ENCODE measurements around the gene GNB1L.

GNB1L gene

DNA sequence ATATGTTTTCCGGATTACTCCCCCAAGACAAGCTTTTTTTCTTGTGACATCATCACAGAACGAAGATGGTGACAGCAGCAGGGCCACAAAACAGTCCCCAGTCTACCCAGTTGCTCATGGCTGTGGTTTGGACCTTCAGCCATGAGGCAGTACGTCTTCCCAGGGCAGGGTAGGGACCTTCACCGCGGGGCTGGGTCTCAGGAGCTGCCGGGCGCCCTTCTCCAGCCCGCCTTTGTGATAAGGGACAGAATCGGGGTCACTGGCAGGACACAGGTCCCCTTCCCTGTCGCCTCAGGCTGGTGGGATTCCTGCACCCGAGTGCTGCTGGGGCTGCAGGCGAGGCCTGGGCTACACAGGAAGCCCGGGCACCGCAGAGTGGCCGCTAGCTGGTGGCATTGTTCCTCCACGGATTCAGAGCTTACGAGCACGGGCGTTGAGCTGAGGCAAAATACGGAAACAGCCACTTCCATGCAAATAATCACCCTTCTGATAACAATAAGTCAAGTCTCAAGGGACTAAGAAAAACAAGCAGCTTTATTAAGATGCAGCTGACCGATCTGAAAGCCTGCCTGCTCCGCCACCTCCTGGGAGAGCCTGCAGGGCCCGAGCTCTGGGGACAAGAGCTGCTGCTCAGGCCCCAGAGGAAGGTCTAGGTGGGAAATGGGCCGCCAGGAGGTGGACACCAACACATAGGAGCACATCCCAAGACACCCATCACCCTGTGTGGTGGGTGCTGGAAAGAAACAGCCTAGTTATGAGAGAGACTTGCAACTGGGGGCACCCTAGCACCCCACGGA, 81.8 kb downstream of the GNB1L start:
- no CpG with 5 or more reads among the region's 25 CpGs for WGBS (ENCODE audit: insufficient coverage, insufficient read length)
- Histone ChIP-seq H3K27ac (ENCODE audit: low read length) (no peak overlapping the region), H3K9me3 (ENCODE audit: control insufficient read depth, insufficient read depth, low read length) (no peaks in the 10 kb centered on the region), H3K4me3 (ENCODE audit: low read length) (no peak overlapping the region), H3K27me3 (ENCODE audit: control insufficient read depth, insufficient read depth, low read length) (peaks cover 17% of the 10 kb centered on the region), H3K36me3 (ENCODE audit: control insufficient read depth, insufficient read depth, low read length) (peaks cover 3% of the 10 kb centered on the region; the same call in 1 of the 2 replicates), H3K4me1 (ENCODE audit: control insufficient read depth, insufficient read depth, low read length) (no peaks in the 10 kb centered on the region)
- no peak for DNase-seq (ENCODE audit: low read depth, low spot score)

DNA sequence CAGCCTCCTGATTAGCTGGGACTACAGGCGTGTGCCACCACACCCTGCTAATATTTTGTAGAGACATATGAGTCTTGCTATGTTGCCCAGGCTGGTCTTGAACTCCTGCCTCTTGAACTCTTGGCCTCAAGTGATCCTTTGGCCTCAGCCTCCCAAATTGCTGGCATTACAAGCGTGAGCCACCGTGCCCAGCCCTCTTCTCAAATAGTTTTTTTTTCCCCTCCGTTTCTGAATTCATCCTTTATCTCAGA, 82.3 kb downstream of the GNB1L start:
- H3K9me3 ChIP-seq (ENCODE audit: control insufficient read depth, insufficient read depth, low read length), result no peaks in the 10 kb centered on the region
- no peaks in the 10 kb centered on the region for H3K4me1 ChIP-seq (ENCODE audit: control insufficient read depth, insufficient read depth, low read length)
- no peak for DNase-seq (ENCODE audit: low read depth, low spot score)
- H3K27me3 ChIP-seq (ENCODE audit: control insufficient read depth, insufficient read depth, low read length), result peaks cover 22% of the 10 kb centered on the region
- WGBS (ENCODE audit: insufficient coverage, insufficient read length), result no CpG with 5 or more reads among the region's 4 CpGs
- no peak overlapping the region for H3K27ac ChIP-seq (ENCODE audit: low read length)
- peaks cover 3% of the 10 kb centered on the region; the same call in 1 of the 2 replicates for H3K36me3 ChIP-seq (ENCODE audit: control insufficient read depth, insufficient read depth, low read length)
- H3K4me3 ChIP-seq (ENCODE audit: low read length), result no peak overlapping the region

DNA sequence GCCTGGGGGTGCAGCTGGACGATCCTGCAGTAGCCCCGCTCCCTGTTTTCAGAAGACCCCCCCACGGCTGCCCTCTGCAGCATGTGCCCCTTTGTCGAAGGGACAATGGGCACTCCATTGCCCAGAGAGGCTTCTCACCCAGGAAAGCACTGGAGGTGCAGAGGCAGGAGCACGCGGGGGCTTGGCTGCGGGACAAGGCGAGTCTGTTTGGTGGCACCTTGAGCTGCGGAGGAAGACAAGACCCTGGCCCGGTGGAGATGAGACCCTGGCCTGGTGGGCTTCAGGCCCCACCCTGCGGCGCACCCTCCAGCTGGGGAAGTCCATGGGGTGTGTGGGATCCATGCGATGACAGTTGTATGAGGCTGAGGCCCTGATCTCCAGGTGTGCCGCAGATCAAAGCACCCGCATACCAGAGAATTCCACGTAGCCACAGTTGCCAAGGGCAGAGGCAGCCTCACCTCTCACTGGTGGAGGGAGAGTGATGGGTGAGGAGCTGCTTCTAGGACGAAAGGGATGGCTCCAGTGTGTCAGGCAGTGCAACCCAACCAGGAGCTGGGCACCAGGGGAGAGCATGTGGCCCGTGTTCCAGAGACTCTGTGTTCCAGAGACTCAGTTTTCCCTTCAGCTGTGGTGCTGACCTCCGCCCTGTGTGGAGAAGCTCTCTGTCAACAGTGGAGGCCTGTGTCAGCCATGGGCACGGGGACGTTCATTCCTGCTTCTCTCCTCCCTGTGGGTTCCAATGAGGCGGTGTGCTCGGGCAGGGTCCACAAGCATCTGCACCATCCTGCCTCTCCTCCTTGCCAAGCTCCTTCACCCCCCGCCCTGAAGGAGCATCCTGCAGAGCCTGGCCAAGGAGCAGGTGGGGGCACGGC, 84.1 kb downstream of the GNB1L start:
- no CpG with 5 or more reads among the region's 25 CpGs for WGBS (ENCODE audit: insufficient coverage, insufficient read length)
- no peak overlapping the region for H3K4me3 ChIP-seq (ENCODE audit: low read length)
- no peak overlapping the region for H3K27ac ChIP-seq (ENCODE audit: low read length)
- no peak for DNase-seq (ENCODE audit: low read depth, low spot score)
- peaks cover 3% of the 10 kb centered on the region; the same call in 1 of the 2 replicates for H3K36me3 ChIP-seq (ENCODE audit: control insufficient read depth, insufficient read depth, low read length)
- no peaks in the 10 kb centered on the region for H3K9me3 ChIP-seq (ENCODE audit: control insufficient read depth, insufficient read depth, low read length)
- H3K4me1 ChIP-seq (ENCODE audit: control insufficient read depth, insufficient read depth, low read length), result 0 out of 2 replicates have a peak, but pooled peaks cover under 1% of the 10 kb centered on the region
- H3K27me3 ChIP-seq (ENCODE audit: control insufficient read depth, insufficient read depth, low read length), result peaks cover 36% of the 10 kb centered on the region

DNA sequence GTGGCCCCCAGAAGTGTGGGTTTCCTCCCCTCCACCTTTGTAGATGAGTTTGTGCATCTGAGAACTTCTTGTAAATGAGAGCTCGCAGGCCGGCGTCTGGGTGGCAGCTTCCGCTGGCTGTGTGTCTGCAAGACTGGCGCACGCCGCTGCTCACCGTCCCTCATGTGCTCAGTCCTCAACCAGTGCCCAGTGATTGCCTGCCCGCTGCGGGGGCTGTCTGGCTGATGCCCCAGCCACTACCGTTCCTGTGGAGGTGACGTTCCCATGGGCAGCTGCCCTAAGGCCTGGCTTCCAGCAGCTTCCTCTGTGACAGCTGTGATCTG, 85.3 kb downstream of the GNB1L start:
- no peak overlapping the region for H3K27ac ChIP-seq (ENCODE audit: low read length)

DNA sequence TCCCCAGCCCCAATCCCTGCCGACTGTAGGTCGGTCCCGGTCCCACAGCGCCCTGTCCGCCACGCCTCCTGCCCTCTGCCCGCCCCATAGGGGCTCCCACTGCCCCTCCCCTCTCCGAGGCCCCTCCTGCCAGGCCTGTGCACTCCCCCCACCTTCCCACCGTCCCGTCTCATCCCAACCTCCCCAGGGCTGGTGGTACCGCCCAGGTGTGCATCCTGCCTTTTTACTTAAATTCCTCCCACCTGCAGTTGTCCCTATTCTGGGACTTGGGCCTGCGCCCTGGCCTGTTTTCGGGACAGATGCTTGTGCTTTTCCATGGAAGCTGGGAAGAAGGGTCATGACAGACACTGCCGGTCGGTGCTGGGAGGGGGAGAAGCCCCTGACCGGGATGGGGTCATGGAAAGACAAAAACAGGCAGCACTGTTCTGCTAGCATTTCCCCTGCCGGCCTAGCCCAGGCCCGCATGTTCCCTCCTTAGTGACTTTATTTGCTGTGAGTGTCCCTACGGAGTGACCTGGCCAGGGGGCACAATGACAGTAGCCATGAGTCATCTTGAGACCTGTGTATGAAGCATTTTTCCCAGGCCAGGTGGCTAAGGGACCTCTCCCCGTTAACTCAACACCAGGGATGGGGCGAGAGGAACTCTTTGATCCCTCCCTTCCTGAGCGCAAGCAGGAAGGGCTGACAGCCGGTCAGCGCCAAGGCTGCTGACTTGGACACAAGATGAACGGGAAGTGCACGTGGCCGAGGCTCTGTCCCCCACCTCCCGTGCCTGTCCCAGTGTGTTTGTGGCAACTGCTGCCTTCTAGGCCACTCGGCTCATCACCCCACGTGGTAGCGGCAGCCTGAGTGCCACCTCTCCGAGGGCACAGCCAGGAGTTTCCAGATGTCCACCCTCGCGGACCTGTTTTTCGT, 87.0 kb downstream of the GNB1L start:
- Histone ChIP-seq H3K9me3 (ENCODE audit: control insufficient read depth, insufficient read depth, low read length) (no peaks in the 10 kb centered on the region), H3K4me3 (ENCODE audit: low read length) (no peak overlapping the region), H3K27me3 (ENCODE audit: control insufficient read depth, insufficient read depth, low read length) (peaks cover 65% of the 10 kb centered on the region), H3K27ac (ENCODE audit: low read length) (no peak overlapping the region), H3K4me1 (ENCODE audit: control insufficient read depth, insufficient read depth, low read length) (peaks cover 10% of the 10 kb centered on the region), H3K36me3 (ENCODE audit: control insufficient read depth, insufficient read depth, low read length) (peaks cover 3% of the 10 kb centered on the region; the same call in 1 of the 2 replicates)
- no CpG with 5 or more reads among the region's 35 CpGs for WGBS (ENCODE audit: insufficient coverage, insufficient read length)
- no peak for DNase-seq (ENCODE audit: low read depth, low spot score)

More for the DNA sequence above, 85.3 kb downstream of the GNB1L start:
- DNase-seq (ENCODE audit: low read depth, low spot score), result no peak
- WGBS (ENCODE audit: insufficient coverage, insufficient read length), result no CpG with 5 or more reads among the region's 12 CpGs
- peaks cover 5% of the 10 kb centered on the region; the same call in 1 of the 2 replicates for H3K4me1 ChIP-seq (ENCODE audit: control insufficient read depth, insufficient read depth, low read length)
- H3K9me3 ChIP-seq (ENCODE audit: control insufficient read depth, insufficient read depth, low read length), result no peaks in the 10 kb centered on the region
- no peak overlapping the region for H3K4me3 ChIP-seq (ENCODE audit: low read length)
- H3K27me3 ChIP-seq (ENCODE audit: control insufficient read depth, insufficient read depth, low read length), result peaks cover 49% of the 10 kb centered on the region
- H3K36me3 ChIP-seq (ENCODE audit: control insufficient read depth, insufficient read depth, low read length), result peaks cover 3% of the 10 kb centered on the region; the same call in 1 of the 2 replicates

DNA sequence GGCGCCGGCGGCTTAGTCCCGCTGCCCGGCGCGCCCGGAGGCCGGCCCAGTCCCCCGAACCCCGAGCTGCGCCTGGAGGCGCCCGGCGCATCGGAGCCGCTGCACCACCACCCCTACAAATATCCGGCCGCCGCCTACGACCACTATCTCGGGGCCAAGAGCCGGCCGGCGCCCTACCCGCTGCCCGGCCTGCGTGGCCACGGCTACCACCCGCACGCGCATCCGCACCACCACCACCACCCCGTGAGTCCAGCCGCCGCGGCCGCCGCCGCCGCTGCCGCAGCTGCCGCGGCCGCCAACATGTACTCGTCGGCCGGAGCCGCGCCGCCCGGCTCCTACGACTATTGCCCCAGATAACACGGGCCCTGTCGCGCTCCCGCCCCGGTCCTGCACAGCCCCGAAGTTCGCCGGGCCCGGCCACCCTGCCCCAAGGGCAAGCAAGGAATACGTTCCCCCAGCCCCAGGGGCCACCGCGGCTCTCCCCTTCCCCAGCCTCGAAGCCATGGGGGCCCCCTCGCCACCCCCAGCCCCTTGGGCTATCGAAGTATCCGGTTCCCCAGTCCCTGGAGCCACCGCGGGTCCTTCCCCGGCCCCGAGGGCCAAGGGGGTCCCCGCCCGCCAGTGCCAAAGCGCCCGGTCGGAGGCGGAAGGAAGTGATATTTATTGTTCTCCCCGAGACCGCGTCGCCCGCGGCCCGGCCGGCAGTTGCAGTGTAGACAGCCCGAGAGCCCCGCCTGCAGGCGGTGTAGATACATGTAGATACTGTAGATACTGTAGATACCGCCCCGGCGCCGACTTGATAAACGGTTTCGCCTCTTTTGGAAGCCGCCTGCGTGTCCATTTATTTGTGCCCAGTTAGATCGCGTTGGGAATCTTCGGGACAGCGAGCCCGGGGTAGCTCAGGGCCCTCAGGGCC, 87.9 kb downstream of the GNB1L start:
- no peak for DNase-seq (ENCODE audit: low read depth, low spot score)
- Histone ChIP-seq H3K4me1 (ENCODE audit: control insufficient read depth, insufficient read depth, low read length) (peaks cover 14% of the 10 kb centered on the region), H3K36me3 (ENCODE audit: control insufficient read depth, insufficient read depth, low read length) (peaks cover 3% of the 10 kb centered on the region; the same call in 1 of the 2 replicates), H3K27me3 (ENCODE audit: control insufficient read depth, insufficient read depth, low read length) (peaks cover 74% of the 10 kb centered on the region), H3K4me3 (ENCODE audit: low read length) (no peak overlapping the region), H3K9me3 (ENCODE audit: control insufficient read depth, insufficient read depth, low read length) (no peaks in the 10 kb centered on the region), H3K27ac (ENCODE audit: low read length) (no peak overlapping the region)
- WGBS (ENCODE audit: insufficient coverage, insufficient read length), result no CpG with 5 or more reads among the region's 103 CpGs

DNA sequence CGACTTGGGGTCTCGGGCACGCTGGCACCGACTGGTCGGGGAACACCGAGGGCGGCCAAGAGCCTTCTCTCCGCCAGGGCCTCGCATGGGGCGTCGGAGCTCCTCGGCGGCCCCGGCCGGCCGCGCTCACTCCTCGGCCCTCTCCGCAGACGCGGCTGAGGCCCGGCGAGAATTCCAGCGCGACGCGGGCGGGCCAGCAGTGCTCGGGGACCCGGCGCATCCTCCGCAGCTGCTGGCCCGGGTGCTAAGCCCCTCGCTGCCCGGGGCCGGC, 88.5 kb downstream of the GNB1L start:
- H3K27me3 ChIP-seq (ENCODE audit: control insufficient read depth, insufficient read depth, low read length), result peaks cover 79% of the 10 kb centered on the region
- H3K4me3 ChIP-seq (ENCODE audit: low read length), result no peak overlapping the region
- no peaks in the 10 kb centered on the region for H3K9me3 ChIP-seq (ENCODE audit: control insufficient read depth, insufficient read depth, low read length)
- peaks cover 3% of the 10 kb centered on the region; the same call in 1 of the 2 replicates for H3K36me3 ChIP-seq (ENCODE audit: control insufficient read depth, insufficient read depth, low read length)
- DNase-seq (ENCODE audit: low read depth, low spot score), result no peak
- peaks cover 14% of the 10 kb centered on the region for H3K4me1 ChIP-seq (ENCODE audit: control insufficient read depth, insufficient read depth, low read length)
- H3K27ac ChIP-seq (ENCODE audit: low read length), result no peak overlapping the region
- no CpG with 5 or more reads among the region's 36 CpGs for WGBS (ENCODE audit: insufficient coverage, insufficient read length)

DNA sequence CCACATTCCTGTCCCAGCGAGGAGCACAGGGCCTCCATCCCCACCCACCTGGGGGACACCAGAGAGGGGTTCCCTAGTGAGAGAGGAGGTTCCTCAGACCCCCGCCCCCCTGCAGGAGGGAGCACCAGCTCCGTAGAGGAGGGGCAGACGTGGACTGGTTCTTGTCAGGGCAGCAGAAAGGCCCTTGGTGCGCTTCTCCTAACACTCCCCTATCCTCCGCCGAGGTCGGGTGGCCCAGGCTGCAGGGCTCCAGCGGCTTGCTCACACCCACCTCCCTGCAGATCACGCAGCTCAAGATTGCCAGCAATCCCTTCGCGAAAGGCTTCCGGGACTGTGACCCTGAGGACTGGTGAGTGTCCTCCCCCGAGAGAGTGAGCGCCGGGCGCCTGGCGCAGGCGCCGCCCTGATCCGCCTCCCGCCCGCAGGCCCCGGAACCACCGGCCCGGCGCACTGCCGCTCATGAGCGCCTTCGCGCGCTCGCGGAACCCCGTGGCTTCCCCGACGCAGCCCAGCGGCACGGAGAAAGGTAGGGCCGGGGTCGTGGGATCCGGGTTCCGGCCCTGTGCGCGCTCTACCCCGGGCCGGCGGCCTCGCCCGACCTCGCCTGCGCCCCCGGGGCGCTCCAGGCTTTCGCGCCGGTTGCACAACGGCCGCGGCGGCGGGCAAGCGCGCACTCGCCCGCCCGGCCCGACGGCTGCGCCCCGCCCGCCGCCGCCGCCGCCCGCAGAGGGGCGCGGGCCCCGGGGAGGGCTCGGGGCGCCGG, 89.0 kb downstream of the GNB1L start:
- DNase-seq (ENCODE audit: low read depth, low spot score), result no peak
- no peaks in the 10 kb centered on the region for H3K9me3 ChIP-seq (ENCODE audit: control insufficient read depth, insufficient read depth, low read length)
- peaks cover 80% of the 10 kb centered on the region for H3K27me3 ChIP-seq (ENCODE audit: control insufficient read depth, insufficient read depth, low read length)
- WGBS (ENCODE audit: insufficient coverage, insufficient read length), result no CpG with 5 or more reads among the region's 83 CpGs
- H3K4me3 ChIP-seq (ENCODE audit: low read length), result no peak overlapping the region; the same call in 1 of the 2 replicates
- no peak overlapping the region for H3K27ac ChIP-seq (ENCODE audit: low read length)
- peaks cover 14% of the 10 kb centered on the region for H3K4me1 ChIP-seq (ENCODE audit: control insufficient read depth, insufficient read depth, low read length)
- peaks cover 3% of the 10 kb centered on the region; the same call in 1 of the 2 replicates for H3K36me3 ChIP-seq (ENCODE audit: control insufficient read depth, insufficient read depth, low read length)

All from iPS DF 6.9 (cell line).